Measurements from ENCODE around the gene GNB2.

DNA sequence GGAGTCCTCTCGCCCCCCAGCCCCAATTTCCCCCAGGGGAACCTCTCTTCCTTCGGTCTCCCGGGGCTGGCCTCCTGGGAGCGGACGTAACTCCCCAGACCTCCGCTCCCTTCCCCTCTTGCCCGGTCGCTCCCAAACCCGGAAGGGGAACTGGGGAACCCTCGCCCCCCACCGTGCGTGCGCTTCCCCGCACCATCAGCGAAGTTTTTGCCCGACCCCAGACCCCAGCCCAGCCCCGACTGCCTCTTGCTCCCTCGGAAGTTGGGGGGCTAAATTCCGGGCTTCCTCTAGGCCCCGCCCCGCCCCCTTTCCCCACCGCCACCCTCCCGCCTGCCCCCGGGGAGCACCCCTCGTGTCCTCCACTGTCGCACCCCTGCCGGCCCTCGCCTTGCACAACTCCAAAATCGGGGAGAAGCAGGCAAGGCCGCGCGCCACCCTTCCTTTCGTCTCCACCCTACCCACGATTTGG, 436 bp downstream of the GNB2 start:
- TF ChIP-seq, protein P1, sequence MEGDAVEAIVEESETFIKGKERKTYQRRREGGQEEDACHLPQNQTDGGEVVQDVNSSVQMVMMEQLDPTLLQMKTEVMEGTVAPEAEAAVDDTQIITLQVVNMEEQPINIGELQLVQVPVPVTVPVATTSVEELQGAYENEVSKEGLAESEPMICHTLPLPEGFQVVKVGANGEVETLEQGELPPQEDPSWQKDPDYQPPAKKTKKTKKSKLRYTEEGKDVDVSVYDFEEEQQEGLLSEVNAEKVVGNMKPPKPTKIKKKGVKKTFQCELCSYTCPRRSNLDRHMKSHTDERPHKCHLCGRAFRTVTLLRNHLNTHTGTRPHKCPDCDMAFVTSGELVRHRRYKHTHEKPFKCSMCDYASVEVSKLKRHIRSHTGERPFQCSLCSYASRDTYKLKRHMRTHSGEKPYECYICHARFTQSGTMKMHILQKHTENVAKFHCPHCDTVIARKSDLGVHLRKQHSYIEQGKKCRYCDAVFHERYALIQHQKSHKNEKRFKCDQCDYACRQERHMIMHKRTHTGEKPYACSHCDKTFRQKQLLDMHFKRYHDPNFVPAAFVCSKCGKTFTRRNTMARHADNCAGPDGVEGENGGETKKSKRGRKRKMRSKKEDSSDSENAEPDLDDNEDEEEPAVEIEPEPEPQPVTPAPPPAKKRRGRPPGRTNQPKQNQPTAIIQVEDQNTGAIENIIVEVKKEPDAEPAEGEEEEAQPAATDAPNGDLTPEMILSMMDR (IDR thresholded peaks at IDR 0.05), result no peak
- no peak for TF ChIP-seq ZFX (IDR thresholded peaks at IDR 0.05; ENCODE audit: borderline replicate concordance)
